Adipocyte (in vitro differentiated cells): Measurements from ENCODE around the gene ACR.

Experiments
- DNase-seq: peaks from one replicate; pipeline ENCODE4 v3.0.0-alpha.2; 2015; ENCODE audit warnings: low read depth
- H3K27me3 ChIP-seq: replicated peaks from 2 replicates; pipeline ENCODE4 v1.7.0; 2013; ENCODE audit warnings: mild to moderate bottlenecking, low read length, moderate library complexity; ENCODE audit not compliant: control insufficient read depth, insufficient read depth
- H3K36me3 ChIP-seq: 2 replicates; pipeline ENCODE4 v1.7.0; 2013; ENCODE audit warnings: low read length, mild to moderate bottlenecking, moderate library complexity; ENCODE audit not compliant: control insufficient read depth, insufficient read depth, severe bottlenecking
- H3K4me1 ChIP-seq: 2 replicates; pipeline ENCODE4 v1.7.0; 2013; ENCODE audit warnings: mild to moderate bottlenecking, low read length, moderate library complexity; ENCODE audit not compliant: control insufficient read depth, insufficient read depth
- H3K4me3 ChIP-seq: 2 replicates; pipeline ENCODE4 v1.7.0; 2013; ENCODE audit warnings: mild to moderate bottlenecking, low read length, moderate library complexity
- H3K9ac ChIP-seq: 2 replicates; pipeline ENCODE4 v1.7.0; 2013; ENCODE audit warnings: mild to moderate bottlenecking, low read length, moderate library complexity
- H3K9me3 ChIP-seq: 2 replicates; pipeline ENCODE4 v1.7.0; 2013; ENCODE audit warnings: mild to moderate bottlenecking, low read length, moderate library complexity; ENCODE audit not compliant: control insufficient read depth

The ACR gene

GRCh38 chr22:50697667-50698506, 40.1 kb upstream of the ACR start:
- Histone ChIP-seq H3K27me3 (peaks cover 9% of the 10 kb centered on the region), H3K36me3 (no peaks in the 10 kb centered on the region), H3K9ac (peak overlapping the region; percentile 69), H3K9me3 (no peaks in the 10 kb centered on the region), H3K4me1 (peaks cover 16% of the 10 kb centered on the region), H3K4me3 (peak overlapping the region; percentile 78)
- DNase-seq: no peak

GRCh38 chr22:50698546-50698945, 39.5 kb upstream of the ACR start:
- H3K9me3 ChIP-seq: no peaks in the 10 kb centered on the region
- DNase-seq: no peak
- no peaks in the 10 kb centered on the region for H3K36me3 ChIP-seq
- no peak overlapping the region for H3K4me3 ChIP-seq
- H3K9ac ChIP-seq: no peak overlapping the region
- peaks cover 16% of the 10 kb centered on the region for H3K4me1 ChIP-seq
- H3K27me3 ChIP-seq: peaks cover 9% of the 10 kb centered on the region

GRCh38 chr22:50699001-50699755, 38.8 kb upstream of the ACR start:
- Histone ChIP-seq H3K27me3 (peaks cover 9% of the 10 kb centered on the region), H3K36me3 (no peaks in the 10 kb centered on the region), H3K9me3 (no peaks in the 10 kb centered on the region), H3K4me3 (no peak overlapping the region), H3K9ac (no peak overlapping the region), H3K4me1 (peaks cover 16% of the 10 kb centered on the region)
- no peak for DNase-seq

- Histone ChIP-seq H3K9me3 (no peaks in the 10 kb centered on the region), H3K27me3 (peaks cover 9% of the 10 kb centered on the region), H3K4me1 (peaks cover 16% of the 10 kb centered on the region), H3K36me3 (no peaks in the 10 kb centered on the region), H3K9ac (no peak overlapping the region), H3K4me3 (no peak overlapping the region)
- DNase-seq: no peak
These were observed 38.1 kb upstream of the ACR start for GRCh38 chr22:50699756-50700386.

GRCh38 chr22:50700387-50701075, 37.5 kb upstream of the ACR start:
- Histone ChIP-seq H3K36me3 (no peaks in the 10 kb centered on the region), H3K4me3 (no peak overlapping the region), H3K27me3 (peaks cover 4% of the 10 kb centered on the region), H3K4me1 (peaks cover 16% of the 10 kb centered on the region), H3K9me3 (no peaks in the 10 kb centered on the region), H3K9ac (no peak overlapping the region)
- DNase-seq: no peak

GRCh38 chr22:50701076-50701419, 37.0 kb upstream of the ACR start:
- no peak overlapping the region for H3K4me3 ChIP-seq
- no peaks in the 10 kb centered on the region for H3K36me3 ChIP-seq
- H3K9me3 ChIP-seq: no peaks in the 10 kb centered on the region
- no peak overlapping the region for H3K9ac ChIP-seq
- H3K27me3 ChIP-seq: peaks cover 2% of the 10 kb centered on the region
- peaks cover 16% of the 10 kb centered on the region for H3K4me1 ChIP-seq
- DNase-seq: no peak

DNA sequence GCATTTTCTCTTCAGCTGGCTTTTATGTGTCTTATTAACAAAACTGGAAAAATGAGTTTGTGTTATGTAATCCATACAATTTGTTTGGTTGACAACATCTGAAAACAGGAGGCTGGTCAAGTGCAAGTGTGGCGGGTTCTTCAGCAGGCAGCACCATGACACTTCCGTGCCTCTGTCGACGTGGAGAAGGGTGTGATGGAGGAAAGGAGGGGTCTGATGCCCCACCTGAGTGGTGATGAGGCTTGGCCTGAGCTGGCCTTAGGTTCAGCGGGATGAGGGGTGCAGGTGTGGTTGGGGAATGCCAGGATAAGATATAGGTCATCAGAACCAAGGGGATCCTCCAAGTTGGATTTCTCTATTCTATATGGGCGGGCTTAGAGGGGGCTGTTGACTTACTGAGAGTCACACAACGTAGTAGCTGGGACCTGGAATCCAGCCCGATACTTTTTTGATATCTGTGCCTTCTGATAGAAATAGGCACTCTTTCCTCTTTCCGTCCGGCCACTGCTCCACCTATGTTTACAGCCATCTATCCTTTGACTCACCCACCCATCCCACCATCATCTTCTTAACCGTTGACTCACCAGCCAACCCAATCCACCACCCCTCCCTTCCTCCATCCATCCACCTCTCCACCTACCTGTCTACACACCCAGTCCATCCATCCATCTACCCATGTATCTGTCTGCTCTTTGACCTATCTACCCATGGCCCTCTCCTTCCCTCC, 36.4 kb upstream of the ACR start:
- DNase-seq: no peak
- Histone ChIP-seq H3K4me3 (no peak overlapping the region), H3K9ac (no peak overlapping the region), H3K36me3 (no peaks in the 10 kb centered on the region), H3K4me1 (peaks cover 14% of the 10 kb centered on the region), H3K27me3 (peaks cover 2% of the 10 kb centered on the region), H3K9me3 (no peaks in the 10 kb centered on the region)

- Histone ChIP-seq H3K4me1 (peaks cover 10% of the 10 kb centered on the region), H3K4me3 (no peak overlapping the region), H3K36me3 (no peaks in the 10 kb centered on the region), H3K9ac (no peak overlapping the region), H3K9me3 (no peaks in the 10 kb centered on the region), H3K27me3 (no peaks in the 10 kb centered on the region)
- DNase-seq: no peak
These were observed 35.7 kb upstream of the ACR start for GRCh38 chr22:50702261-50702671.

DNA sequence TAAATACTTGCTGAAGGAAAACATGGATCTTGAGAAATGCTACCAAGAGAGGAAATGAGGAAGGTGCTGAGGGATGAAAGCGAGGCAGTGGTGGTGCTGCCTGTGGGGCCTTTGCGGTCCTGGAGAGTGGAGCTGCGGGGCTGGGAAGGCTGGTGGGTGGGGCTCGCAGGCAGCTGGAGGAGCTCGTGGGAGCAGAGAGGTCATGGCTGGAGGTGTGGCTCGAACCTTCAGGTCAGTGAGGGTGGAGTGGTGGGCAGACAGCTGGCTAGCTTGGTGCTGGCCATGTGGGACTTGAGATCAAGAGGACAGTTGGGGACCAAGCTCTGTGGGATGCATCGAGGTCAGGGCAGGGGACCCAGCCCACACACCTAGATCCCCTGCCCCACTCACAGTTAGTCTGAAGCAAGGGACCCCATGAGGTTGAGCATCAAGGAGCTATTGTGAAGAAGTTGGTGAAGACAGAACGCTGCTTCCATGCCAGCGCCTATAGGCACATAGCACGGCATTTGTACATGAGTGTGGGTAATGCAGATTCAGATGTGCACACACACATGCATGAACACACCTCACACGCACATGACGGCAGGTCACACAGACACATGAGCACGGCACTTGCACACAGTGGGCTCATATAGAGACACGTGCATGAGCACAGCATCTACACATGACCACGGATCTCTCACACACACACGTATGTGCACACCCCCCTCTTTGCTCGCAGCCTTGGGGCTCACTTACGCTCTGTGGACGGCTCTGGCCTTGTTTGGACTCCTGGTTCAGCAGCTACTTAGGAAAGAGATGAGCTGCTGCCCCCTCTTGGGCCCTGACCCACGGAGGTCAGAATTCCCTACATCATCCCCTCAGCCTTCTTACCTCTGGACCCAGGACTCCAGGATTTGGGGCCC, 34.9 kb upstream of the ACR start:
- Histone ChIP-seq H3K36me3 (no peaks in the 10 kb centered on the region), H3K4me3 (no peak overlapping the region)

More for the DNA sequence above, 34.9 kb upstream of the ACR start:
- no peak for DNase-seq
- Histone ChIP-seq H3K27me3 (no peaks in the 10 kb centered on the region), H3K4me1 (peaks cover 6% of the 10 kb centered on the region), H3K9me3 (no peaks in the 10 kb centered on the region), H3K9ac (no peak overlapping the region)
